ENCODE data around the gene DNAJC3.

- TF ChIP-seq EP300 (IDR thresholded peaks at IDR 0.05; ENCODE audit: low read depth in 2 of 2, low read length in 2 of 2), result no peak
- TF ChIP-seq EP300 (CRISPR knock-in tag; IDR thresholded peaks at IDR 0.05; ENCODE audit: borderline replicate concordance), result no peak
- TF ChIP-seq SOX6 (IDR thresholded peaks at IDR 0.05), result no peak
- no peak for TF ChIP-seq SOX6 (CRISPR knock-in tag; IDR thresholded peaks at IDR 0.05)
- TF ChIP-seq NCOR1 (IDR thresholded peaks at IDR 0.05; ENCODE audit: borderline replicate concordance, low read length), result no peak
- TF ChIP-seq, protein P1, sequence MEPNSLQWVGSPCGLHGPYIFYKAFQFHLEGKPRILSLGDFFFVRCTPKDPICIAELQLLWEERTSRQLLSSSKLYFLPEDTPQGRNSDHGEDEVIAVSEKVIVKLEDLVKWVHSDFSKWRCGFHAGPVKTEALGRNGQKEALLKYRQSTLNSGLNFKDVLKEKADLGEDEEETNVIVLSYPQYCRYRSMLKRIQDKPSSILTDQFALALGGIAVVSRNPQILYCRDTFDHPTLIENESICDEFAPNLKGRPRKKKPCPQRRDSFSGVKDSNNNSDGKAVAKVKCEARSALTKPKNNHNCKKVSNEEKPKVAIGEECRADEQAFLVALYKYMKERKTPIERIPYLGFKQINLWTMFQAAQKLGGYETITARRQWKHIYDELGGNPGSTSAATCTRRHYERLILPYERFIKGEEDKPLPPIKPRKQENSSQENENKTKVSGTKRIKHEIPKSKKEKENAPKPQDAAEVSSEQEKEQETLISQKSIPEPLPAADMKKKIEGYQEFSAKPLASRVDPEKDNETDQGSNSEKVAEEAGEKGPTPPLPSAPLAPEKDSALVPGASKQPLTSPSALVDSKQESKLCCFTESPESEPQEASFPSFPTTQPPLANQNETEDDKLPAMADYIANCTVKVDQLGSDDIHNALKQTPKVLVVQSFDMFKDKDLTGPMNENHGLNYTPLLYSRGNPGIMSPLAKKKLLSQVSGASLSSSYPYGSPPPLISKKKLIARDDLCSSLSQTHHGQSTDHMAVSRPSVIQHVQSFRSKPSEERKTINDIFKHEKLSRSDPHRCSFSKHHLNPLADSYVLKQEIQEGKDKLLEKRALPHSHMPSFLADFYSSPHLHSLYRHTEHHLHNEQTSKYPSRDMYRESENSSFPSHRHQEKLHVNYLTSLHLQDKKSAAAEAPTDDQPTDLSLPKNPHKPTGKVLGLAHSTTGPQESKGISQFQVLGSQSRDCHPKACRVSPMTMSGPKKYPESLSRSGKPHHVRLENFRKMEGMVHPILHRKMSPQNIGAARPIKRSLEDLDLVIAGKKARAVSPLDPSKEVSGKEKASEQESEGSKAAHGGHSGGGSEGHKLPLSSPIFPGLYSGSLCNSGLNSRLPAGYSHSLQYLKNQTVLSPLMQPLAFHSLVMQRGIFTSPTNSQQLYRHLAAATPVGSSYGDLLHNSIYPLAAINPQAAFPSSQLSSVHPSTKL (CRISPR knock-in tag; IDR thresholded peaks at IDR 0.05), result no peak
- TF ChIP-seq, protein P2, sequence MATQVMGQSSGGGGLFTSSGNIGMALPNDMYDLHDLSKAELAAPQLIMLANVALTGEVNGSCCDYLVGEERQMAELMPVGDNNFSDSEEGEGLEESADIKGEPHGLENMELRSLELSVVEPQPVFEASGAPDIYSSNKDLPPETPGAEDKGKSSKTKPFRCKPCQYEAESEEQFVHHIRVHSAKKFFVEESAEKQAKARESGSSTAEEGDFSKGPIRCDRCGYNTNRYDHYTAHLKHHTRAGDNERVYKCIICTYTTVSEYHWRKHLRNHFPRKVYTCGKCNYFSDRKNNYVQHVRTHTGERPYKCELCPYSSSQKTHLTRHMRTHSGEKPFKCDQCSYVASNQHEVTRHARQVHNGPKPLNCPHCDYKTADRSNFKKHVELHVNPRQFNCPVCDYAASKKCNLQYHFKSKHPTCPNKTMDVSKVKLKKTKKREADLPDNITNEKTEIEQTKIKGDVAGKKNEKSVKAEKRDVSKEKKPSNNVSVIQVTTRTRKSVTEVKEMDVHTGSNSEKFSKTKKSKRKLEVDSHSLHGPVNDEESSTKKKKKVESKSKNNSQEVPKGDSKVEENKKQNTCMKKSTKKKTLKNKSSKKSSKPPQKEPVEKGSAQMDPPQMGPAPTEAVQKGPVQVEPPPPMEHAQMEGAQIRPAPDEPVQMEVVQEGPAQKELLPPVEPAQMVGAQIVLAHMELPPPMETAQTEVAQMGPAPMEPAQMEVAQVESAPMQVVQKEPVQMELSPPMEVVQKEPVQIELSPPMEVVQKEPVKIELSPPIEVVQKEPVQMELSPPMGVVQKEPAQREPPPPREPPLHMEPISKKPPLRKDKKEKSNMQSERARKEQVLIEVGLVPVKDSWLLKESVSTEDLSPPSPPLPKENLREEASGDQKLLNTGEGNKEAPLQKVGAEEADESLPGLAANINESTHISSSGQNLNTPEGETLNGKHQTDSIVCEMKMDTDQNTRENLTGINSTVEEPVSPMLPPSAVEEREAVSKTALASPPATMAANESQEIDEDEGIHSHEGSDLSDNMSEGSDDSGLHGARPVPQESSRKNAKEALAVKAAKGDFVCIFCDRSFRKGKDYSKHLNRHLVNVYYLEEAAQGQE (IDR thresholded peaks at IDR 0.05; ENCODE audit: borderline replicate concordance in 1 of 2, low read depth in 1 of 2, low read length in 2 of 2), result no peak
- TF ChIP-seq FOSL2 (CRISPR knock-in tag; IDR thresholded peaks at IDR 0.05), result no peak
- no peak for TF ChIP-seq SMC3 (IDR thresholded peaks at IDR 0.05; ENCODE audit: low read length)
These were observed 29.6 kb upstream of the DNAJC3 start for GRCh38 chr13:95647321-95647720.
